Nephron progenitor cell (in vitro differentiated cells): Measurements from ENCODE around the gene MAML2.

Experiments used
- DNase-seq: peaks from one replicate; pipeline ENCODE4 v3.0.0; 2021
- H3K27ac Mint-ChIP-seq: 2 replicates; pipeline ENCODE4 v1.8.0; 2021; ENCODE audit warnings: mild to moderate bottlenecking, moderate library complexity, mixed read lengths
- H3K27me3 Mint-ChIP-seq: 2 replicates; pipeline ENCODE4 v1.8.0; 2021; ENCODE audit warnings: mild to moderate bottlenecking, low read depth, mixed read lengths; ENCODE audit not compliant: poor library complexity
- H3K36me3 Mint-ChIP-seq: 2 replicates; pipeline ENCODE4 v1.8.0; 2021; ENCODE audit warnings: low read depth, mixed read lengths
- H3K4me1 Mint-ChIP-seq: 2 replicates; pipeline ENCODE4 v1.8.0; 2021; ENCODE audit warnings: mixed read lengths
- H3K4me3 Mint-ChIP-seq: 2 replicates; pipeline ENCODE4 v1.8.0; 2021; ENCODE audit warnings: mild to moderate bottlenecking, moderate library complexity, mixed read lengths
- H3K9me3 Mint-ChIP-seq: 2 replicates; pipeline ENCODE4 v1.8.0; 2021; ENCODE audit warnings: mild to moderate bottlenecking, moderate library complexity, mixed read lengths
- TF ChIP-seq, protein P1 (sequence below): fragments of 200-600 bp; sonication (generic); IDR thresholded peaks from 2 replicates; pipeline ENCODE4 v1.5.0; 2021; ENCODE audit warnings: antibody characterized with exemption

MAML2 gene

DNA sequence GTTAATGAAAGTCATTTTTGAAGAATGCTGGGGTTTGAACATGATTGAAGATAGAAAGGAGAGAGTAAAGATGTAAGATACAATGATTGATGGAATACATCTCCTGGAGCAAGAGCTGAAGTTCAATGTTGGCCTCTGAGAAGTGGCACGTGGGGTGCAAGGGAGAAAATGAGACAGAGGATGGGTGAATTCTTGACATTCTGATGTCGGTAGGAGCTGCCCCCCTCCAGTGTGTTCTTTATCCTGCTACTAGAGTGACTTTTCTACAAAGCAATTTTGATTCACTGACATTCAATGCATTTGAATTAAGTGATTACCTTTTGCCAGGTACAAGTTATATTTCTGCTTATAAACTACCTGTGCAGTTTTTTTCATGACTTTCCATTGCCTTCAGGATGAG lies 260.1 kb downstream of the MAML2 start:
- Mint-ChIP-seq H3K4me3 (no peak overlapping the region), H3K27ac (no peak overlapping the region), H3K9me3 (no peaks in the 10 kb centered on the region), H3K27me3 (no peaks in the 10 kb centered on the region), H3K4me1 (peaks cover 2% of the 10 kb centered on the region), H3K36me3 (peaks cover 3% of the 10 kb centered on the region)
- DNase-seq, result no peak
- TF ChIP-seq, protein P1, sequence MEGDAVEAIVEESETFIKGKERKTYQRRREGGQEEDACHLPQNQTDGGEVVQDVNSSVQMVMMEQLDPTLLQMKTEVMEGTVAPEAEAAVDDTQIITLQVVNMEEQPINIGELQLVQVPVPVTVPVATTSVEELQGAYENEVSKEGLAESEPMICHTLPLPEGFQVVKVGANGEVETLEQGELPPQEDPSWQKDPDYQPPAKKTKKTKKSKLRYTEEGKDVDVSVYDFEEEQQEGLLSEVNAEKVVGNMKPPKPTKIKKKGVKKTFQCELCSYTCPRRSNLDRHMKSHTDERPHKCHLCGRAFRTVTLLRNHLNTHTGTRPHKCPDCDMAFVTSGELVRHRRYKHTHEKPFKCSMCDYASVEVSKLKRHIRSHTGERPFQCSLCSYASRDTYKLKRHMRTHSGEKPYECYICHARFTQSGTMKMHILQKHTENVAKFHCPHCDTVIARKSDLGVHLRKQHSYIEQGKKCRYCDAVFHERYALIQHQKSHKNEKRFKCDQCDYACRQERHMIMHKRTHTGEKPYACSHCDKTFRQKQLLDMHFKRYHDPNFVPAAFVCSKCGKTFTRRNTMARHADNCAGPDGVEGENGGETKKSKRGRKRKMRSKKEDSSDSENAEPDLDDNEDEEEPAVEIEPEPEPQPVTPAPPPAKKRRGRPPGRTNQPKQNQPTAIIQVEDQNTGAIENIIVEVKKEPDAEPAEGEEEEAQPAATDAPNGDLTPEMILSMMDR, result no peak

DNA sequence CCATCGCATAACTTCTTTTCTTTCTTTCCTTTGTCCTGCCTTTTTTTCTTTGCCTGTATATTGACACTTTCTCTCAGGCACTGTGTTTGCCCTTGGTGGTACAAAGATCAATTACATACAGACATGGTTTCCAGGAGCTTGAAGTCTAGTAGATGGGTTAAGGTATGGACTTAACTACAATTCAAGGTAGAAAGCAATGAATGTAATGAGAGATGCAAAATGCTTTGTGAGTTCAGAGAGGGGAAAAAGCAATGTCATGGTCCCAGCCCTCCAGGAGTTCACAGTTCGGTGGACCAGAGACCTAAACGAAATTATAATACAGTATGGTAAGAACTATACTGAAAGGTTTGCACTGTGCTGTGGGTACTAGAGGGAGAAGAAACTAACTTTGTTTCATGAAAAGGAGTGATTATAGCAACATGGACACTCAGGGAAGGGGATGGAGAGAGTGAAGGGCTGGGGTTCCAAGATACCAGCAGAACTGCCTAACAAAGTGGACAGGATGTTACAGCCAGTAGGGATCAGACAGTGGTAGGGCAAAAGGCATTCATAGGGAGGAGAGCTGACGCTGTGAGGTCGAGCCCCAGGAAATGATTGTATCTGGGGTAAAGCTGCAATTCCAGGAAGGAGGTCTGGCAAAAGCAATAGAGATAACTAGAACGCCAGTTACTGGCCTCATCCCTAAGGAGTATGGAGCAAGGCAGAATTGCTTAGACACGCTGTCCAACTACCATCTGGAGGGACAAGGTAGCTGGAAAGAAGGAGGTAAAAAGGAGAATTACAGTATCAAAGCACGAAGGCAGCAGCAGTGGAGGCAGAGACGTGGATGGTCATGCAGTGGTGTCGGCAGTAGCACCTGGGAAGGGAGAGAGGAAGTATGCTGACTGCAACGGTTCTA lies 260.7 kb downstream of the MAML2 start:
- Mint-ChIP-seq H3K36me3 (peaks cover 5% of the 10 kb centered on the region), H3K27me3 (no peaks in the 10 kb centered on the region), H3K4me1 (peaks cover 4% of the 10 kb centered on the region), H3K9me3 (no peaks in the 10 kb centered on the region), H3K27ac (no peak overlapping the region), H3K4me3 (no peak overlapping the region)
- TF ChIP-seq, protein P1, result no peak
- DNase-seq, result no peak

DNA sequence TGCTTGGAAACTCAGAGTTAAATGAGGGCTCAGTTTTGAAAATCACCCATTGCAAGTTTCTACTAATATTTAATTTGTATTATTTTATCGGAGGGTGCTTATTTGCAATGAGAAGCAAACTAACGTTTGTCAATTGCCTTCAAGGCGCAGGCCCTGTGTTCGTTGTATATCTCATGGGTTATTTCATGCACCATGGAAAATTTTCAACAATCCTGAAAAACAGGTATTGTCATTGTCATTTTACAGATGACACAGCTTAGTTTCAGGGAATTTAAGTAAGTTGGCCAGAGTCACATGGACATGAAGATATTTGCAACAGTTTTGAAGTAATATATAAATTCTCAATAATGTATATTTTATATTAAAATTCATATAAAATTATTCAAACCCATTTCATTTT lies 261.4 kb downstream of the MAML2 start:
- no peaks in the 10 kb centered on the region for H3K9me3 Mint-ChIP-seq

DNA sequence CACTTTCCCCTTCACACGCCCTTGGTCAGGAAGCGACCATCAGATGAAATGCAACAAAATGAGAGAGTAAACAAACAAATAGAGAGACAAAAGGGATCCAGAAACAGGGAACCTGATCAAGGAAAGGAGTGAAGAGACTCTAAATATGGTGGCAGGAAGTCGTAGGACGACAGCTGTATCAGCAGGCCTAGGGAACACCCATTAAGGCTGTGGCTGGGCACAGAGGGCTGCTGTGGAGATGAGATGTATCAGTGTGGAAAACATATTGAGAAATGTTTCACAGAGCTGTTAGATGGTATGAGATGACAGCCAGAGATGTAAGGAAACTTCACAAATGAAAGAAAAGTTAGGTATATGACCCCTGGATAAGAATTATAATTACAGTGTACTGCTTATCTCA lies 263.3 kb downstream of the MAML2 start:
- Mint-ChIP-seq H3K4me3 (no peak overlapping the region), H3K27me3 (peaks cover 3% of the 10 kb centered on the region), H3K9me3 (no peaks in the 10 kb centered on the region), H3K4me1 (peaks cover 24% of the 10 kb centered on the region), H3K36me3 (peaks cover 5% of the 10 kb centered on the region), H3K27ac (no peak overlapping the region)
- TF ChIP-seq, protein P1, result no peak
- no peak for DNase-seq

More for the DNA sequence above, 261.4 kb downstream of the MAML2 start:
- Mint-ChIP-seq H3K27ac (no peak overlapping the region), H3K36me3 (peaks cover 5% of the 10 kb centered on the region), H3K27me3 (no peaks in the 10 kb centered on the region), H3K4me3 (no peak overlapping the region), H3K4me1 (peaks cover 5% of the 10 kb centered on the region)
- TF ChIP-seq, protein P1, result no peak
- no peak for DNase-seq

DNA sequence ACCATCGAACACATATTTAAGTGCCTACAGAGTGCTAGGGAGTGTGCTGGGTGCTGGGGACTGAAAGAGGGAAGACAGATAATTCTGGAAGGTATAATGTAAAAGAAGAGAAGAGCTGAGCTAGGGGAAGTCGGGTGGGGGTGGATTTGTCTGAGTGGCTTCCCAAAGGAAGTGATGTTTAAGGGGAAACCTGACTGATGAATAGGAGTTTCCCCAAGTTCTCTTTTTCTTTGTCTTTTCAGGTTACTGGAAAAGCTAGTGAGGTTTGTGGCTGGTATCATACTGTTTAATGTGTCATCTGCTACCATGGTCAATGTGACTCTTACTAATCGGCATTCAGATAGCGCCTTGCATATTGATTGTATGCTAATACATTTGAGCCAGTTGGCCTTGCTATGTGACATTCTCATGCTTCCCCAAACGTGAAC lies 267.4 kb downstream of the MAML2 start:
- no peaks in the 10 kb centered on the region for H3K9me3 Mint-ChIP-seq
- TF ChIP-seq, protein P1, result no peak
- peak overlapping the region; percentile 81 for H3K27ac Mint-ChIP-seq
- no peak overlapping the region for H3K4me3 Mint-ChIP-seq
- H3K36me3 Mint-ChIP-seq, result peaks cover 25% of the 10 kb centered on the region
- H3K4me1 Mint-ChIP-seq, result peaks cover 28% of the 10 kb centered on the region
- peaks cover 3% of the 10 kb centered on the region for H3K27me3 Mint-ChIP-seq
- DNase-seq, result no peak
